Measurements from ENCODE around the gene TBX18.

The TBX18 gene

GRCh38 chr6:84663866-84664265 is 100.5 kb downstream of the TBX18 start:
- Histone ChIP-seq H3K4me1 (ENCODE audit: control insufficient read depth, insufficient read depth, low read length) (no peaks in the 10 kb centered on the region), H3K36me3 (ENCODE audit: control insufficient read depth in 2 of 2, insufficient read depth in 1 of 2, low read length in 2 of 2) (no peaks in the 10 kb centered on the region), H3K4me3 (ENCODE audit: low read depth, low read length) (no peak overlapping the region), H3K9me3 (ENCODE audit: control insufficient read depth, insufficient read depth, low read depth, low read length) (no peaks in the 10 kb centered on the region), H3K27ac (ENCODE audit: extremely low read depth, low read depth, low read length) (no peak overlapping the region)
- POLR2A ChIA-PET, result no interaction called here
- TF ChIP-seq ZNF148 (tag by site-specific recombination; IDR thresholded peaks at IDR 0.05; ENCODE audit: borderline replicate concordance), result no peak
- no peak for TF ChIP-seq ZNF2 (tag by site-specific recombination; IDR thresholded peaks at IDR 0.05)
- no peak for TF ChIP-seq REPIN1 (tag by site-specific recombination; IDR thresholded peaks at IDR 0.05; ENCODE audit: low read depth)
- no peak for TF ChIP-seq ZNF157 (tag by site-specific recombination; IDR thresholded peaks at IDR 0.05)
- no peak for TF ChIP-seq ZNF654 (tag by site-specific recombination; IDR thresholded peaks at IDR 0.05; ENCODE audit: low read depth)
- TF ChIP-seq ZNF280C (tag by site-specific recombination; IDR thresholded peaks at IDR 0.05), result no peak
- no peak for TF ChIP-seq ZSCAN30 (tag by site-specific recombination; IDR thresholded peaks at IDR 0.05)
- no peak for TF ChIP-seq ZNF555 (tag by site-specific recombination; conservative IDR thresholded peaks at IDR 0.05)
- no peak for TF ChIP-seq MZF1 (tag by site-specific recombination; IDR thresholded peaks at IDR 0.05; ENCODE audit: borderline replicate concordance)
- CTCF ChIA-PET, result interaction anchor here (0.5 to 1.4 kb wide), 2 partner anchors 242 to 335 kb away, joined by 3 to 4 read pairs; no protein-coding TSS in a partner anchor

GRCh38 chr6:84657486-84657885 is 106.9 kb downstream of the TBX18 start:
- Histone ChIP-seq H3K9me3 (ENCODE audit: control insufficient read depth, insufficient read depth, low read depth, low read length) (no peaks in the 10 kb centered on the region), H3K4me3 (ENCODE audit: low read depth, low read length) (no peak overlapping the region), H3K4me1 (ENCODE audit: control insufficient read depth, insufficient read depth, low read length) (no peaks in the 10 kb centered on the region), H3K27ac (ENCODE audit: extremely low read depth, low read depth, low read length) (no peak overlapping the region), H3K36me3 (ENCODE audit: control insufficient read depth in 2 of 2, insufficient read depth in 1 of 2, low read length in 2 of 2) (no peaks in the 10 kb centered on the region)
- TF ChIP-seq SP2 (tag by site-specific recombination; IDR thresholded peaks at IDR 0.05) (no peak), ZNF629 (tag by site-specific recombination; IDR thresholded peaks at IDR 0.05) (peak; percentile 44; the same call in 1 of the 2 replicates)
- ChIA-PET POLR2A (no interaction called here), CTCF (interaction anchor here (1.1 kb wide), 2 partner anchors 12 to 28 kb away, joined by 3 to 4 read pairs; no protein-coding TSS in a partner anchor)

- Histone ChIP-seq H3K4me3 (ENCODE audit: low read depth, low read length) (no peak overlapping the region), H3K27ac (ENCODE audit: extremely low read depth, low read depth, low read length) (no peak overlapping the region), H3K36me3 (ENCODE audit: control insufficient read depth in 2 of 2, insufficient read depth in 1 of 2, low read length in 2 of 2) (no peaks in the 10 kb centered on the region), H3K4me1 (ENCODE audit: control insufficient read depth, insufficient read depth, low read length) (no peaks in the 10 kb centered on the region), H3K9me3 (ENCODE audit: control insufficient read depth, insufficient read depth, low read depth, low read length) (no peaks in the 10 kb centered on the region)
- TF ChIP-seq ZNF398 (tag by site-specific recombination; IDR thresholded peaks at IDR 0.05) (no peak), ELK4 (IDR thresholded peaks at IDR 0.05; ENCODE audit: borderline replicate concordance, low read depth, low read length) (no peak), ZNF843 (tag by site-specific recombination; IDR thresholded peaks at IDR 0.05) (no peak), ZNF350 (tag by site-specific recombination; IDR thresholded peaks at IDR 0.05) (no peak), ZNF596 (tag by site-specific recombination; IDR thresholded peaks at IDR 0.05) (peak; percentile 93), ZNF571 (tag by site-specific recombination; IDR thresholded peaks at IDR 0.05) (no peak), ZNF488 (tag by site-specific recombination; IDR thresholded peaks at IDR 0.05) (no peak), ZNF426 (tag by site-specific recombination; IDR thresholded peaks at IDR 0.05) (no peak), ZNF48 (tag by site-specific recombination; IDR thresholded peaks at IDR 0.05) (no peak)
- CTCF ChIA-PET, result interaction anchor here (1.1 kb wide), 1 partner anchor 29 kb away, joined by 4 read pairs; no protein-coding TSS in a partner anchor
- POLR2A ChIA-PET, result no interaction called here
Measured at GRCh38 chr6:84657025-84657424, 107.4 kb downstream of the TBX18 start.
